PC-9 (cell line): ENCODE results near the gene PDZRN4.

Experiments
- EZH2 ChIP-seq: fragments of 200-600 bp; sonication (generic); IDR thresholded peaks from 2 replicates; pipeline ENCODE4 v1.8.0; 2017; ENCODE audit warnings: antibody characterized with exemption, low read depth
- TF ChIP-seq, protein P1 (sequence below): fragments of 200-600 bp; sonication (generic); conservative IDR thresholded peaks from 2 replicates; pipeline ENCODE4 v1.6.1; 2017; ENCODE audit warnings: mixed run types, antibody characterized with exemption, mild to moderate bottlenecking, moderate library complexity

DNA sequence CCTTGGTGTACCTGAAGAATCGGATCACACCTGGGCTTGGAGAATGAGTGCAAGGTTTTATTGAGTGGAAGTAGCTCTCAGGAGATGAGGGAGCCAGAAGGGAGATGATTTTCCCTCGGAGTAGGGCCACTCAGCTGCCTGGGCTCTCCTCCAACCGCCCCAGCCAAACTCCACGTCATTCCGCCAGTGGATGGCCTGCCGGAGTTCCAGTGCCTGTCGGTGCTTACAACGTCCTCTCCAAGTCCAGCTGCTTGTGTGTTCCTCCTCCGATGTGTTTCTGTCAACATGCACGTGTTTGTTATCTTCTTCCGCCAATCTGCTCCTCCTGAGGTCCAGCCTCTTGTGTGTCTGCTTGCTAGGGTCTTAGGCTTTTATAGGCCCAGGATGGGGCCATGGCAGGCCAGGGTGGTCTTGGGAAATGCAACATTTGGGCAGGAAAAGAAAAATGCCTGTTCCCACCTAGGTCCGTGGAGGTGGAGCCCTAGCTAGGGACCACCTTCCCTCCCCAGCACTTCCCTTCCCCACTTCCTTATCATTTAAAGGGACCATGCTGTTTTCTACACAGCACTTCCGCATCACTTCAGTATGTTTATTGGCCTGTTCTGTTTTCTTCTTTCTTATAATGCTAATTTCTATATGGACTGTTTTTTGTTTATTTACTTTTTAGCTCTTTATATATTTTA lies 343.2 kb downstream of the PDZRN4 start:
- TF ChIP-seq, protein P1, sequence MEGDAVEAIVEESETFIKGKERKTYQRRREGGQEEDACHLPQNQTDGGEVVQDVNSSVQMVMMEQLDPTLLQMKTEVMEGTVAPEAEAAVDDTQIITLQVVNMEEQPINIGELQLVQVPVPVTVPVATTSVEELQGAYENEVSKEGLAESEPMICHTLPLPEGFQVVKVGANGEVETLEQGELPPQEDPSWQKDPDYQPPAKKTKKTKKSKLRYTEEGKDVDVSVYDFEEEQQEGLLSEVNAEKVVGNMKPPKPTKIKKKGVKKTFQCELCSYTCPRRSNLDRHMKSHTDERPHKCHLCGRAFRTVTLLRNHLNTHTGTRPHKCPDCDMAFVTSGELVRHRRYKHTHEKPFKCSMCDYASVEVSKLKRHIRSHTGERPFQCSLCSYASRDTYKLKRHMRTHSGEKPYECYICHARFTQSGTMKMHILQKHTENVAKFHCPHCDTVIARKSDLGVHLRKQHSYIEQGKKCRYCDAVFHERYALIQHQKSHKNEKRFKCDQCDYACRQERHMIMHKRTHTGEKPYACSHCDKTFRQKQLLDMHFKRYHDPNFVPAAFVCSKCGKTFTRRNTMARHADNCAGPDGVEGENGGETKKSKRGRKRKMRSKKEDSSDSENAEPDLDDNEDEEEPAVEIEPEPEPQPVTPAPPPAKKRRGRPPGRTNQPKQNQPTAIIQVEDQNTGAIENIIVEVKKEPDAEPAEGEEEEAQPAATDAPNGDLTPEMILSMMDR = no peak
- TF ChIP-seq EZH2 = no peak
